Measurements from ENCODE around the gene RRAS2.

DNA sequence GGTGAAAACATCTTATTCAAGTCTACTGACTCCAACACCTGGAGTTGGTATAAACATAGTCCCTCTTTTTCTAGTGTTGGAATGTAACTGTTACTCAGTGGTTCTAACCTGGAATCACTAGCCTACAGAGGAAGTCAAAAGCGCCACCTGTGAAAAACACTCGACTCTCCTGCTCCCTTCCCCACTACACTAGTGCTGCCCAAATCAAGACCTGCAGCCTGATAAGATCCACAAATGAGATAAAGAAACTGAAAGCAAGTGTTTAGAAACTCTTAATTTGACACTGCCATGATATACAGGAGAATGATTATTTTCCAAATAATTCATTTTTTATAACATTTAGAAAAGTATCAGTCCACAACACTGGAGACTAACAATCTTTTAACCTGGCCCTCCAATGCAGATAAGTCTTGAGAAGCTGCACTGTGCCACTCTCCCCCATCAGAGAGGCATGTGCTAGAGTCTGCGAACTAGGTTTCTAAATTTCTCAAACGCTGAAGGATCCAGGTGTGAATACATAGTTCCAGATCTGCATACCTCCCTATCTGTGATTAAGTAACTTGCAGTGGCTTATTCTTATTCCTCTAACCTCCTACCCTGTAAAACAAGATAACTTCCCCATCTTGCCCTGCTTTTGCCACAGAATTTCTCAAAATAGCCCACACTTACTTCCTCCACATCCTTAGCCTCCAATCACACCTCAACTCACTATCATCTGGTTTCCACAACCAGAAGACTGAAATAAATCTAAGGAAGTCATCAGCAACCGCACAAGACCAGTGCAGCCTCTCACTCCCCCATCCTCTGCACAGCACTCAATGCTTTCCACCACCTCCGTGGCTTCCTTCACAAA, 88.1 kb downstream of the RRAS2 start:
- TF ChIP-seq, protein P1, sequence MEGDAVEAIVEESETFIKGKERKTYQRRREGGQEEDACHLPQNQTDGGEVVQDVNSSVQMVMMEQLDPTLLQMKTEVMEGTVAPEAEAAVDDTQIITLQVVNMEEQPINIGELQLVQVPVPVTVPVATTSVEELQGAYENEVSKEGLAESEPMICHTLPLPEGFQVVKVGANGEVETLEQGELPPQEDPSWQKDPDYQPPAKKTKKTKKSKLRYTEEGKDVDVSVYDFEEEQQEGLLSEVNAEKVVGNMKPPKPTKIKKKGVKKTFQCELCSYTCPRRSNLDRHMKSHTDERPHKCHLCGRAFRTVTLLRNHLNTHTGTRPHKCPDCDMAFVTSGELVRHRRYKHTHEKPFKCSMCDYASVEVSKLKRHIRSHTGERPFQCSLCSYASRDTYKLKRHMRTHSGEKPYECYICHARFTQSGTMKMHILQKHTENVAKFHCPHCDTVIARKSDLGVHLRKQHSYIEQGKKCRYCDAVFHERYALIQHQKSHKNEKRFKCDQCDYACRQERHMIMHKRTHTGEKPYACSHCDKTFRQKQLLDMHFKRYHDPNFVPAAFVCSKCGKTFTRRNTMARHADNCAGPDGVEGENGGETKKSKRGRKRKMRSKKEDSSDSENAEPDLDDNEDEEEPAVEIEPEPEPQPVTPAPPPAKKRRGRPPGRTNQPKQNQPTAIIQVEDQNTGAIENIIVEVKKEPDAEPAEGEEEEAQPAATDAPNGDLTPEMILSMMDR (IDR thresholded peaks at IDR 0.05), result no peak
- no peak for TF ChIP-seq POLR2A (IDR thresholded peaks at IDR 0.05)
